ENCODE results near the gene GARIN5A. TPM values are rescaled to one million over a fixed set of nuclear protein-coding genes. Genes with fewer than 3 reads are reported as not detected.
"Not testable (repeated sequence)": the region's sequence is repeated elsewhere in the genome, so short reads cannot be mapped to it uniquely, and the experiment has no call there.

Gene GARIN5A
- polyA plus RNA-seq, 4 donors = 0.89 to 3.4 (median 2.1) TPM; not detected in 1

GRCh38 chr19:50447750-50448149, 28.9 kb downstream of the GARIN5A start:
- Histone ChIP-seq H3K4me3 (ENCODE audit: low read depth in 1 of 3, low read length in 3 of 3) (no peak overlapping the region), H3K27ac (ENCODE audit: low read depth in 1 of 3, low read length in 2 of 3) (no peak overlapping the region), H3K27me3 (ENCODE audit: control insufficient read depth in 3 of 3, insufficient read depth in 3 of 3, low read length in 3 of 3) (peaks cover 0 to 3% (median 0%) of the 10 kb centered on the region in 3 donors), H3K4me1 (ENCODE audit: control insufficient read depth in 3 of 3, insufficient read depth in 2 of 3, low read depth in 1 of 3, low read length in 2 of 3) (no peaks in the 10 kb centered on the region), H3K9me3 (ENCODE audit: control insufficient read depth in 2 of 2, insufficient read depth in 1 of 2, low read depth in 1 of 2, low read length in 1 of 2) (peaks cover 0 to 5% of the 10 kb centered on the region in 2 donors), H3K36me3 (ENCODE audit: control insufficient read depth in 3 of 3, insufficient read depth in 2 of 3, low read depth in 1 of 3, low read length in 3 of 3) (no peaks in the 10 kb centered on the region)
- DNase-seq (no peak), FAIRE-seq (no peak)
- WGBS, 3 donors = 94 to 95% (median 95%) methylated on average over 10 of the region's 10 CpGs

- Histone ChIP-seq H3K27ac (ENCODE audit: low read depth in 1 of 3, low read length in 2 of 3) (no peak overlapping the region), H3K4me1 (ENCODE audit: control insufficient read depth in 3 of 3, insufficient read depth in 2 of 3, low read depth in 1 of 3, low read length in 2 of 3) (no peaks in the 10 kb centered on the region), H3K36me3 (ENCODE audit: control insufficient read depth in 3 of 3, insufficient read depth in 2 of 3, low read depth in 1 of 3, low read length in 3 of 3) (no peaks in the 10 kb centered on the region), H3K4me3 (ENCODE audit: low read depth in 1 of 3, low read length in 3 of 3) (no peak overlapping the region), H3K9me3 (ENCODE audit: control insufficient read depth in 2 of 2, insufficient read depth in 1 of 2, low read depth in 1 of 2, low read length in 1 of 2) (peaks cover 0 to 5% of the 10 kb centered on the region in 2 donors), H3K27me3 (ENCODE audit: control insufficient read depth in 3 of 3, insufficient read depth in 3 of 3, low read length in 3 of 3) (peaks cover 0 to 3% (median 0%) of the 10 kb centered on the region in 3 donors)
- FAIRE-seq = no peak
- WGBS, 3 donors = 80 to 89% (median 85%) methylated on average over 5 of the region's 5 CpGs
- DNase-seq = no peak
Measured at GRCh38 chr19:50447053-50447452, 29.6 kb downstream of the GARIN5A start.

GRCh38 chr19:50444059-50444458, 32.6 kb downstream of the GARIN5A start:
- 64 to 82% (median 70%) methylated on average over 1 of the region's 1 CpG for WGBS, 3 donors
- Histone ChIP-seq H3K4me1 (ENCODE audit: control insufficient read depth in 3 of 3, insufficient read depth in 2 of 3, low read depth in 1 of 3, low read length in 2 of 3) (no peaks in the 10 kb centered on the region), H3K9me3 (ENCODE audit: control insufficient read depth in 2 of 2, insufficient read depth in 1 of 2, low read depth in 1 of 2, low read length in 1 of 2) (peaks cover 0 to 5% of the 10 kb centered on the region in 2 donors), H3K27ac (ENCODE audit: low read depth in 1 of 3, low read length in 2 of 3) (no peak overlapping the region), H3K36me3 (ENCODE audit: control insufficient read depth in 3 of 3, insufficient read depth in 2 of 3, low read depth in 1 of 3, low read length in 3 of 3) (no peaks in the 10 kb centered on the region), H3K4me3 (ENCODE audit: low read depth in 1 of 3, low read length in 3 of 3) (no peak overlapping the region), H3K27me3 (ENCODE audit: control insufficient read depth in 3 of 3, insufficient read depth in 3 of 3, low read length in 3 of 3) (no peaks in the 10 kb centered on the region)
- DNase-seq (no peak), FAIRE-seq (no peak)

GRCh38 chr19:50439130-50439529, 37.5 kb downstream of the GARIN5A start:
- H3K4me1 ChIP-seq (ENCODE audit: control insufficient read depth in 3 of 3, insufficient read depth in 2 of 3, low read depth in 1 of 3, low read length in 2 of 3); H3K27me3 ChIP-seq (ENCODE audit: control insufficient read depth in 3 of 3, insufficient read depth in 3 of 3, low read length in 3 of 3); H3K4me3 ChIP-seq (ENCODE audit: low read depth in 1 of 3, low read length in 3 of 3); FAIRE-seq; H3K27ac ChIP-seq (ENCODE audit: low read depth in 1 of 3, low read length in 2 of 3); H3K36me3 ChIP-seq (ENCODE audit: control insufficient read depth in 3 of 3, insufficient read depth in 2 of 3, low read depth in 1 of 3, low read length in 3 of 3); H3K9me3 ChIP-seq (ENCODE audit: control insufficient read depth in 2 of 2, insufficient read depth in 1 of 2, low read depth in 1 of 2, low read length in 1 of 2); DNase-seq: not testable (repeated sequence)
- WGBS, 3 donors = 76 to 81% (median 81%) methylated on average over 2 of the region's 2 CpGs

- no peaks in the 10 kb centered on the region for H3K9me3 ChIP-seq (ENCODE audit: control insufficient read depth in 2 of 2, insufficient read depth in 1 of 2, low read depth in 1 of 2, low read length in 1 of 2)
- WGBS, 3 donors = 88 to 92% (median 91%) methylated on average over 5 of the region's 5 CpGs
- H3K27me3 ChIP-seq (ENCODE audit: control insufficient read depth in 3 of 3, insufficient read depth in 3 of 3, low read length in 3 of 3) = peaks cover under 1 to 6% (median 5%) of the 10 kb centered on the region in 3 donors
- no peak overlapping the region for H3K4me3 ChIP-seq (ENCODE audit: low read depth in 1 of 3, low read length in 3 of 3)
- no peaks in the 10 kb centered on the region for H3K36me3 ChIP-seq (ENCODE audit: control insufficient read depth in 3 of 3, insufficient read depth in 2 of 3, low read depth in 1 of 3, low read length in 3 of 3)
- no peak overlapping the region for H3K27ac ChIP-seq (ENCODE audit: low read depth in 1 of 3, low read length in 2 of 3)
- DNase-seq = no peak
- no peaks in the 10 kb centered on the region for H3K4me1 ChIP-seq (ENCODE audit: control insufficient read depth in 3 of 3, insufficient read depth in 2 of 3, low read depth in 1 of 3, low read length in 2 of 3)
- no peak for FAIRE-seq
Measured at GRCh38 chr19:50437862-50438449, 38.7 kb downstream of the GARIN5A start.

- Histone ChIP-seq H3K27ac (ENCODE audit: low read depth in 1 of 3, low read length in 2 of 3) (no peak overlapping the region), H3K4me1 (ENCODE audit: control insufficient read depth in 3 of 3, insufficient read depth in 2 of 3, low read depth in 1 of 3, low read length in 2 of 3) (peaks cover 0 to 13% (median 3%) of the 10 kb centered on the region in 3 donors), H3K4me3 (ENCODE audit: low read depth in 1 of 3, low read length in 3 of 3) (no peak overlapping the region), H3K27me3 (ENCODE audit: control insufficient read depth in 3 of 3, insufficient read depth in 3 of 3, low read length in 3 of 3) (peaks cover 2 to 23% (median 9%) of the 10 kb centered on the region in 3 donors), H3K9me3 (ENCODE audit: control insufficient read depth in 2 of 2, insufficient read depth in 1 of 2, low read depth in 1 of 2, low read length in 1 of 2) (no peaks in the 10 kb centered on the region), H3K36me3 (ENCODE audit: control insufficient read depth in 3 of 3, insufficient read depth in 2 of 3, low read depth in 1 of 3, low read length in 3 of 3) (no peaks in the 10 kb centered on the region)
- 69 to 80% (median 77%) methylated on average over 9 to 12 of the region's 12 CpGs for WGBS, 3 donors
- DNase-seq (no peak), FAIRE-seq (no peak)
Measured at GRCh38 chr19:50435627-50436026, 41.0 kb downstream of the GARIN5A start.

- peaks cover 2 to 27% (median 9%) of the 10 kb centered on the region in 3 donors for H3K27me3 ChIP-seq (ENCODE audit: control insufficient read depth in 3 of 3, insufficient read depth in 3 of 3, low read length in 3 of 3)
- peaks cover 0 to 13% (median 3%) of the 10 kb centered on the region in 3 donors for H3K4me1 ChIP-seq (ENCODE audit: control insufficient read depth in 3 of 3, insufficient read depth in 2 of 3, low read depth in 1 of 3, low read length in 2 of 3)
- FAIRE-seq (no peak), DNase-seq (no peak)
- H3K9me3 ChIP-seq (ENCODE audit: control insufficient read depth in 2 of 2, insufficient read depth in 1 of 2, low read depth in 1 of 2, low read length in 1 of 2) = no peaks in the 10 kb centered on the region
- no peaks in the 10 kb centered on the region for H3K36me3 ChIP-seq (ENCODE audit: control insufficient read depth in 3 of 3, insufficient read depth in 2 of 3, low read depth in 1 of 3, low read length in 3 of 3)
- no peak overlapping the region for H3K4me3 ChIP-seq (ENCODE audit: low read depth in 1 of 3, low read length in 3 of 3)
- WGBS, 3 donors = 74 to 81% (median 76%) methylated on average over 10 to 17 of the region's 17 CpGs
- no peak overlapping the region for H3K27ac ChIP-seq (ENCODE audit: low read depth in 1 of 3, low read length in 2 of 3)
Measured at GRCh38 chr19:50435221-50435620, 41.4 kb downstream of the GARIN5A start.

- FAIRE-seq (no peak), DNase-seq (no peak)
- Histone ChIP-seq H3K27me3 (ENCODE audit: control insufficient read depth in 3 of 3, insufficient read depth in 3 of 3, low read length in 3 of 3) (peaks cover 4 to 32% (median 9%) of the 10 kb centered on the region in 3 donors), H3K4me3 (ENCODE audit: low read depth in 1 of 3, low read length in 3 of 3) (no peak overlapping the region), H3K9me3 (ENCODE audit: control insufficient read depth in 2 of 2, insufficient read depth in 1 of 2, low read depth in 1 of 2, low read length in 1 of 2) (no peaks in the 10 kb centered on the region), H3K27ac (ENCODE audit: low read depth in 1 of 3, low read length in 2 of 3) (no peak overlapping the region), H3K36me3 (ENCODE audit: control insufficient read depth in 3 of 3, insufficient read depth in 2 of 3, low read depth in 1 of 3, low read length in 3 of 3) (no peaks in the 10 kb centered on the region), H3K4me1 (ENCODE audit: control insufficient read depth in 3 of 3, insufficient read depth in 2 of 3, low read depth in 1 of 3, low read length in 2 of 3) (peaks cover 0 to 13% (median 3%) of the 10 kb centered on the region in 3 donors)
- 38 to 42% (median 41%) methylated on average over 12 of the region's 12 CpGs for WGBS, 3 donors
Measured at GRCh38 chr19:50434525-50434924, 42.1 kb downstream of the GARIN5A start.
